ENCODE data around the gene ACOT6.
A peak's percentile ranks its signal among the peaks of the same experiment; 100 is the strongest.
"Not testable (repeated sequence)": the region's sequence is repeated elsewhere in the genome, so short reads cannot be mapped to it uniquely, and the experiment has no call there.

The ACOT6 gene

GRCh38 chr14:73612339-73613045 lies at the start of gene ACOT6:
ACOT6 (plus strand) TSS chr14:73612517; CDS start chr14:73612572, 55 bp downstream.
- Histone ChIP-seq H3K9me2 (ENCODE audit: low read depth, low read length) (no peaks in the 10 kb centered on the region), H3K9ac (ENCODE audit: low read length) (peak within 1 kb of the TSS; percentile 40; the same call in 1 of the 2 replicates), H3K27me3 (ENCODE audit: insufficient read depth, low read length) (peaks cover 16% of the 10 kb centered on the region; the same call in 1 of the 2 replicates), H3K4me1 (ENCODE audit: insufficient read depth, low read length, severe bottlenecking) (peaks cover 10% of the 10 kb centered on the region), H3K4me2 (ENCODE audit: low read length) (peak within 1 kb of the TSS; percentile 76), H3K79me2 (ENCODE audit: insufficient read depth, low read length) (no peaks in the 10 kb centered on the region), H3F3A (ENCODE audit: insufficient read depth, low read length) (no peaks in the 10 kb centered on the region), H3K9me3 (ENCODE audit: low read length) (no peaks in the 10 kb centered on the region), H4K20me1 (ENCODE audit: insufficient read depth, low read length) (no peaks in the 10 kb centered on the region), H3K36me3 (ENCODE audit: insufficient read depth, low read length) (no peaks in the 10 kb centered on the region), H3K27ac (ENCODE audit: low read depth, low read length, poor library complexity, severe bottlenecking) (no peak within 1 kb of the TSS), H3K4me3 (ENCODE audit: low read depth, low read length, poor library complexity, severe bottlenecking) (peak within 1 kb of the TSS; percentile 66), H2AFZ (ENCODE audit: low read length) (no peak within 1 kb of the TSS)
- TF ChIP-seq CTCF (IDR thresholded peaks at IDR 0.05; ENCODE audit: low read length) (no peak), EZH2 (IDR thresholded peaks at IDR 0.05; ENCODE audit: borderline replicate concordance, low read length) (no peak)

- not testable (repeated sequence) for H3K9me2 ChIP-seq (ENCODE audit: low read depth, low read length); H3K36me3 ChIP-seq (ENCODE audit: insufficient read depth, low read length); H3K4me3 ChIP-seq (ENCODE audit: low read depth, low read length, poor library complexity, severe bottlenecking); H3K9ac ChIP-seq (ENCODE audit: low read length); H3K9me3 ChIP-seq (ENCODE audit: low read length); H3K27ac ChIP-seq (ENCODE audit: low read depth, low read length, poor library complexity, severe bottlenecking); H4K20me1 ChIP-seq (ENCODE audit: insufficient read depth, low read length); H2AFZ ChIP-seq (ENCODE audit: low read length); H3K79me2 ChIP-seq (ENCODE audit: insufficient read depth, low read length); H3F3A ChIP-seq (ENCODE audit: insufficient read depth, low read length); H3K4me1 ChIP-seq (ENCODE audit: insufficient read depth, low read length, severe bottlenecking); H3K27me3 ChIP-seq (ENCODE audit: insufficient read depth, low read length); H3K4me2 ChIP-seq (ENCODE audit: low read length)
Measured at GRCh38 chr14:73562696-73563095, 49.6 kb upstream of the ACOT6 start.

- H3K9me3 ChIP-seq (ENCODE audit: low read length); H3K9me2 ChIP-seq (ENCODE audit: low read depth, low read length); H3K27me3 ChIP-seq (ENCODE audit: insufficient read depth, low read length); H3F3A ChIP-seq (ENCODE audit: insufficient read depth, low read length); H3K9ac ChIP-seq (ENCODE audit: low read length); H3K27ac ChIP-seq (ENCODE audit: low read depth, low read length, poor library complexity, severe bottlenecking); H3K36me3 ChIP-seq (ENCODE audit: insufficient read depth, low read length); H3K4me2 ChIP-seq (ENCODE audit: low read length); H4K20me1 ChIP-seq (ENCODE audit: insufficient read depth, low read length); H3K4me3 ChIP-seq (ENCODE audit: low read depth, low read length, poor library complexity, severe bottlenecking); H2AFZ ChIP-seq (ENCODE audit: low read length); H3K79me2 ChIP-seq (ENCODE audit: insufficient read depth, low read length): not testable (repeated sequence)
- H3K4me1 ChIP-seq (ENCODE audit: insufficient read depth, low read length, severe bottlenecking): peaks cover 27% of the 10 kb centered on the region
Measured at GRCh38 chr14:73566431-73566830, 45.9 kb upstream of the ACOT6 start.

- not testable (repeated sequence) for H4K20me1 ChIP-seq (ENCODE audit: insufficient read depth, low read length); H3K9me3 ChIP-seq (ENCODE audit: low read length); H2AFZ ChIP-seq (ENCODE audit: low read length); H3K79me2 ChIP-seq (ENCODE audit: insufficient read depth, low read length); H3K9ac ChIP-seq (ENCODE audit: low read length); H3K9me2 ChIP-seq (ENCODE audit: low read depth, low read length); H3F3A ChIP-seq (ENCODE audit: insufficient read depth, low read length); H3K36me3 ChIP-seq (ENCODE audit: insufficient read depth, low read length); H3K4me2 ChIP-seq (ENCODE audit: low read length); H3K27ac ChIP-seq (ENCODE audit: low read depth, low read length, poor library complexity, severe bottlenecking); H3K27me3 ChIP-seq (ENCODE audit: insufficient read depth, low read length); H3K4me3 ChIP-seq (ENCODE audit: low read depth, low read length, poor library complexity, severe bottlenecking)
- H3K4me1 ChIP-seq (ENCODE audit: insufficient read depth, low read length, severe bottlenecking): peaks cover 27% of the 10 kb centered on the region
Measured at GRCh38 chr14:73566935-73567334, 45.4 kb upstream of the ACOT6 start.

All from OCI-LY1 (cell line).